ENCODE measurements around the gene PCGF3.

GRCh38 chr4:730511-730910, 24.9 kb downstream of the PCGF3 start:
- no peak for TF ChIP-seq CTCF (conservative IDR thresholded peaks at IDR 0.05; ENCODE audit: low read depth, low read length)
- no peak for TF ChIP-seq EZH2 (IDR thresholded peaks at IDR 0.05; ENCODE audit: borderline replicate concordance, low read depth, low read length, poor library complexity, severe bottlenecking)

Data from A673 (cell line).